Daoy (cell line): ENCODE results near the gene C22orf42. TPM values are rescaled to one million over a fixed set of nuclear protein-coding genes. Genes with fewer than 3 reads are reported as not detected.
"Not testable (repeated sequence)": the region's sequence is repeated elsewhere in the genome, so short reads cannot be mapped to it uniquely, and the experiment has no call there.

Source experiments
- DNase-seq: peaks from one replicate; pipeline ENCODE4 v3.0.0-alpha.2; 2015; ENCODE audit warnings: low read depth
- total RNA-seq: library from RNA; depleted of rRNA; stranded (reverse); fragments of >200 nt; shearing (Covaris generic); gene quantifications from 2 replicates; pipeline ENCODE4 v1.2.3, GENCODE V29; 2014

Gene C22orf42
- total RNA-seq, 1 experiment from 2014 or later = not detected

- DNase-seq = no peak
Measured at GRCh38 chr22:32185821-32186220, 26.7 kb upstream of the C22orf42 start.

DNA sequence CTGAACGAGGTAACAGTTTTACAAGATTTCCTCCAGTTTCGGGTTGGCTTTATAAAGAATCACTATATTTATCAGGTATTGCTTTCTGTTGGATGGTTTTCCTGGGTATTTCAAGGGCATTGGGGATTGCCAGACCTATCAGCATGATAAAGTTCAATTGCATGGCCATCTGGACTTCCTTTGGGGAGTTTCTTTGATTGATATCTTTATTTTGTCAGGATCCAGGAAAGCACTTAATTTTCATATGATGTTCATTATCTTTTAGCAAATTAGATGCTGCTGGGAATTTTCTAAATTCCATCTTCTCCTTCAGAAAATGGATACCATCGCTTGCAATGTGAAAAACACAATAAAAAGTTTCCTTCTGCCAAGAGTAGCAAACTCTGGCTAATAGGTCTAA is 24.5 kb upstream of the C22orf42 start:
- DNase-seq = no peak

DNA sequence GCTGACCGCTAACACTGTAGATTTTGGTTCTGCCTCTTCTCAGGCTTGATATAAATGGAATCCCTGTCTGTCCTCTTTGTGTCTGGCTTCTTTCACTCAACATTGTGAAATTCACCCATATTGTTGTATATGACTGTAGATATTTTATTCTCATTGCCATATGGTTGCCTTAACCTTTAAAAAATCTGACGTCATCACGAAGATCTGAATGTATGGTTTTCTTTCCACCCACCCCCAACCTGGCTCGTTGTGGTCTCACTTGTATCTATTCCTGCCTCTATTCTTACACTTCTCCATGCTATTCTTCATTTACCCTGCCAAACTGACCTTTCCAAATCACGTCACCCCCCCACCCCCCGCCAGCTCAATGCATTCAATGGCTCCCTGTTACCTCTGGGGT is 21.9 kb upstream of the C22orf42 start:
- no peak for DNase-seq

DNA sequence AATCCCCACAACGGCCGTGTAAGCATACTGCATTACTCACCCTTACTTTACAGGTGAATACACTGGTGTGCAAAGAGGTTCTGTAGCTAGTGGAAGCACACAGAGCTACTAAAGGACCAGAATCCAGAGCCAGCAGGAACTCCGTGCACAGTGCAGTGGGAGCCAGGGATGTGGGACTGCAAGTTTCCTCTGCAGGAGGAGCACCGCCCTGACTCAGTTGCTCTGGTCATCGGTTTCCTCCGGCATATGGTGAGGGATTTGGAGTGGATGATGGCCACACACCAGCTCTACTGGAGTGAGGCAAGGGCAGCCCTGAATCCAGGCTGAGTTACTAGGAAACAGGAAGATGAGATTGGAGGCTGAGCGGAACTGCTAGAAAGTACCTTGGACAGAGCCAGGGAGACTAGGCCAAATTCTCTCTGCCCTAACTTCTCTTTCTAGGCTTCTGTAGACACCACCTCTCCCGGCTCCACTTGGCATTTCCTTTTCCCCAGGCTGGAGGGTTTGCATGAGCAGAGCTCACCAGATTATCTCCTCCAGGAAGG is 18.2 kb upstream of the C22orf42 start:
- DNase-seq = no peak

GRCh38 chr22:32175683-32176644 is 16.9 kb upstream of the C22orf42 start:
- DNase-seq = peak; percentile 18

GRCh38 chr22:32175115-32175514 is 16.0 kb upstream of the C22orf42 start:
- no peak for DNase-seq

DNA sequence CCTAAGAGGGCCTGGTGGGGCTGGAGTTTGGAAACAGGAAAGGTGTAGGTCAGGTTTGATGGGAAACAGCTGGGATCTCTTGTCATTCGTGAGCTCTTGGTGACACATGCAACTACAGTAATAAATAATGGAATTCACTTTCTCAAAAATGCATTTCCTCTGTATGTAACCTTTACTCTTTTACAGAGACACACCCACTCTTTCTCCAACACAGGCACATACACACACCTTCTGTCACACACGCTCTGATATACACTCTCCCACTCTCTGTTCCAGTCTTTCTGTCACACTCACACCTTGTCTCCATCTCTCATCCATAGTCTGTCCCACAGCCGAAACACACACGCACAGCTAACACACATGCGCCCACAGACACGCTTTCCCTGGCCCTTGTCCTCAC is 6.6 kb upstream of the C22orf42 start:
- DNase-seq = no peak

DNA sequence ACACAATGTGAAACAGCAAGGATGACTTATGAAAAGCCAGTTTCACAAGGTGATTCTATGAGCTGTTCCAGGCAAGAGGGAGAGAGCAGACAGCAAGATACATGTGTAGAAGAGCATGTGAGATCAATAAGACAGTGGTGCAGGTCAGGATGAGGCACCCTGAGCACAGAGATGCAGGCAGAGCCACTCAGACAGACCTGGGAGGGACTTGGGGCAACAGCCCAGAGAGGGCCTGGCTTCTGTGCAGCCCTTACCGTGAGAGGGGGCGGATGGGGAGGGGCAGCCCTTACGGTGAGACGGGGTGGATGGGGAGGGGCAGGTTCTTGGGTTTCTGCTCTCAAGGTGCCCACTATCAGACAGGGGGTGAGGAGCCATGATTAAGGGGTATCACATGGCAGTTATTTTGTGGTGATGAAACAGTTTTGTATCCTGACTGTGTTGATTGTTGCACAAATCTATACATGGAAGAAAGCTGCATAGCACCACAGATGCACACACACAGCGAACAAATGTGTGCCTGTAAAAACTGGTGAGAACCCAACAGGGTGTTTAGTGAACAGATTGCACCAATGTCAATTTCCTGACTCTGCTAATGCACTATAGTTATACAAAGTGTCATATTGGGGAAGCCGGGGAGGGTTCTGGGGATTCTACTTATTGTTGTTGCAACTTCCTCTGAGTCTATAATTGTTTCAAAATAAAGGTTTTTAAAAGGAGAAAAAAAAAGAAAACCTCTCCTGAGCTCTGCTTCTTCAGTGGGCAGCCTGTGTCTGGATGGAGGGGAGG is 5.2 kb upstream of the C22orf42 start:
- no peak for DNase-seq

DNA sequence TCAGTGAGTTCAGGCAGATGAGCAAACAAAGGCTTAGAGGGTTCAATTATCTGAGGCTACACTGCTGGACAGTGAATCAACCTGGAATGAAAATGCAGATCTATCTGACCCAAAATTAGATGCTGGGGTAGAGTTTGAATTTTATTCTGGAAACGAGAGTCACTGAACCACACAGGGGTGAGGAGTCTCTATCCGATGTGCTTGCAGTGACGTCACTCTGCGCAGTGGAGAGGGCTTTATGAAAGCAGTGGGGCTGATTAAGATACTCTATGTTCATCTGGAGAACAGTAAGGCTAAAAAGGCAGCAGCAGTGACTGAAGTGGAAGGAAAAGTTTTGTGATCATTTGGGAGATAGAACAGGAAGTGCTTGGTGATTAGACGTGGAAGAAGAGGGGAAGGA is 1.3 kb upstream of the C22orf42 start:
- DNase-seq = not testable (repeated sequence)

GRCh38 chr22:32157632-32158031 is 1.5 kb downstream of the C22orf42 start:
- DNase-seq = not testable (repeated sequence)

DNA sequence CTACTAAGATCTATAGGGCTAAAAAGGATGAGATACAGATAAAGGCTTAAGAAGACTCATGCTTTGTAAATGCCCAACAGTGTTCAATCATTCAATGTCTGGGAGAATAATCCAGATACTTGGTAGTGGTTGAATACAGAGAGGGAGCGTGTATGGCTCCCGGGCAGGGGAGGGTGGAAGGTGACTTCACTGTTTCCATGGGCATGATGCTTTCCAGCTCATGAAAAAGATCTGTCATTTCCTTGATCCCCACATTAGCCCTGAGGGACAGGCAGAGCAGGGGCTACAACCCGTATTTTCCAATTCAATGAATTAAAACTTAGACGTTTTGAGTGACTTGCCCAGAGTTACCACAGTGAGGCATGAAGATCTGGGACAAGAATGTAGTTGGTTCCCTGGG is 4.4 kb downstream of the C22orf42 start:
- DNase-seq = not testable (repeated sequence)

- not testable (repeated sequence) for DNase-seq
Measured at GRCh38 chr22:32151641-32152040, 7.5 kb downstream of the C22orf42 start.

- not testable (repeated sequence) for DNase-seq
Measured at GRCh38 chr22:32150647-32151046, 8.5 kb downstream of the C22orf42 start.

GRCh38 chr22:32148372-32148771 is 10.7 kb downstream of the C22orf42 start:
- not testable (repeated sequence) for DNase-seq

DNA sequence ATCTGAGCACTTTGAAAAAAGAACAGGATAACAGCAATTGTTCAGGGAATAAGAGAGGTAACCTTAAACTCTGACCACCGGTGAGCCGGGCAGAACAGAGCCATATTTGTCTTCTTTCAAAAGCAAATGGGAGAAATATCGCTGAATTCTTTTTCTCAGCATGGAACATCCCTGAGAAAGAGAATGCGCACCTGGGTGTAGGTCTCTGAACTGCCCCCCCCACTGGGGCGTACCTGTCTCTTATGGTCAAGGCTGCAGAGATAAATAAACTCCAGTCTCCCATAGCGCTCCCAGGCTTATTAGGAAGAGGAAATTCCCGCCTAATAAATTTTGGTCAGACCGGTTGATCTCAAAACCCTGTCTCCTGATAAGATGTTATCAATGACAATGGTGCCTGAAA is 12.0 kb downstream of the C22orf42 start:
- DNase-seq = not testable (repeated sequence)

GRCh38 chr22:32144496-32145274 is 14.4 kb downstream of the C22orf42 start:
- no peak for DNase-seq

- DNase-seq = no peak
Measured at GRCh38 chr22:32142600-32142999, 16.5 kb downstream of the C22orf42 start.

- not testable (repeated sequence) for DNase-seq
Measured at GRCh38 chr22:32140688-32141087, 18.4 kb downstream of the C22orf42 start.

GRCh38 chr22:32138576-32138975 is 20.5 kb downstream of the C22orf42 start:
- DNase-seq = not testable (repeated sequence)

DNA sequence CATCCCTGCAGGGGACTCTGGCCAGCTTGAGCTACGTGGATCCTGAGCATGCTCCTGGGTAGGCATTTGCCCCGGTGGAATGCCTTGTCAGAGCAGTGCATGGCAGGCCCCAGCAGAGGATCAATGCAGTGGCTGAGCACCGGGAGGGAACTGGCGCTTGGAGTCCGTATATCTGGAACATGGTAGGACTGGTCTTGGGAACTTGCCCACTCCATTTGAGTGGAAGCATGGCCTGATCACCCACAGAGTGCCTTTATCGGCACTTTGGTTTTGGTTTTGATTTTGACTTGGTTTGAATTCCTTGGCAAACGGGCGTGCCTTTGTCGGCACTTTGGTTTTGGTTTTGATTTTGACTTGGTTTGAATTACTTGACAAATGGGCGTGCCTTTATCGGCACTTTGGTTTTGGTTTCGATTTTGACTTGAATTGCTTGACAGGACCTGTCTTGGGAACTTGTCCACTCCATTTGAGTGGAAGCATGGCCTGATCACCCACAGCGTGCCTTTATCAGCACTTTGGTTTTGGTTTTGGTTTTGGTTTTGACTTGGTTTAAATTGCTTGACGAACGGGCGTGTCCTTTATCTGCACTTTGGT is 21.3 kb downstream of the C22orf42 start:
- DNase-seq = peak; percentile 82

DNA sequence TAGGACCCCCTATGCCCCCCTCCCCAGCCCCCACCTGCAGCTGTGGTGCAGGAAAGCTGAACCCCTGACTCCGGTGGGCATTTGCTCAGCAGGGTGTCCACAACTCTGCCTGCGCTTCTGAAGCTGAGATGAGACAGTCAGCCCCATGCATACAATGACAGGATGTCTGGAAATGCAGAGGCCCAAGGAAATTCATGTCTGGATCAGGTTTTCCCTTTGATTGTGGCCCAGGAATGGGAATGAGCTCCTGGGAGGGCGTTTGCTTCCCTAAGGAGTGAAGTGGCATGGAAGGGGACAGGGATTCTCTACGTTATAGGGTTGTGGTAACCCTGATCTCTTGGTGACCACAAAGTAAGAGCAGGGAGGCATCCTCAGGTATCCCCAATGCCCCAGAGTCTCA is 22.2 kb downstream of the C22orf42 start:
- not testable (repeated sequence) for DNase-seq
